Glutamatergic neuron (in vitro differentiated cells): Measurements from ENCODE around the gene FOLR2. TPM values are rescaled to one million over a fixed set of nuclear protein-coding genes. Genes with fewer than 3 reads are reported as not detected.
"Not testable (repeated sequence)": the region's sequence is repeated elsewhere in the genome, so short reads cannot be mapped to it uniquely, and the experiment has no call there.

Experiments used
- DNase-seq: peaks from one replicate; pipeline ENCODE4 v3.0.0; 2022
- H3K27ac Mint-ChIP-seq: one replicate; pipeline ENCODE4 v1.8.0; 2020; ENCODE audit warnings: mild to moderate bottlenecking, mixed read lengths, inconsistent platforms; ENCODE audit not compliant: unreplicated experiment
- H3K27me3 Mint-ChIP-seq: one replicate; pipeline ENCODE4 v1.8.0; 2020; ENCODE audit warnings: mild to moderate bottlenecking, moderate library complexity, mixed read lengths, inconsistent platforms; ENCODE audit not compliant: unreplicated experiment
- H3K36me3 Mint-ChIP-seq: one replicate; pipeline ENCODE4 v1.8.0; 2020; ENCODE audit warnings: mild to moderate bottlenecking, mixed read lengths, inconsistent platforms; ENCODE audit not compliant: unreplicated experiment
- H3K4me1 Mint-ChIP-seq: one replicate; pipeline ENCODE4 v1.8.0; 2020; ENCODE audit warnings: mild to moderate bottlenecking, low read depth, mixed read lengths, inconsistent platforms; ENCODE audit not compliant: unreplicated experiment
- H3K4me3 Mint-ChIP-seq: one replicate; pipeline ENCODE4 v1.8.0; 2020; ENCODE audit warnings: mild to moderate bottlenecking, mixed read lengths, inconsistent platforms; ENCODE audit not compliant: unreplicated experiment
- H3K9me3 Mint-ChIP-seq: one replicate; pipeline ENCODE4 v1.8.0; 2020; ENCODE audit warnings: mild to moderate bottlenecking, moderate library complexity, mixed read lengths, inconsistent platforms; ENCODE audit not compliant: unreplicated experiment
- total RNA-seq: library from RNA; stranded (reverse); fragmentation: NEBNext Ultra II Directional; extraction: Animal tissue kit (Norgen Biotek cat#: 25700); gene quantifications from one replicate; pipeline ENCODE4 v1.2.1, GENCODE V29; 2021; ENCODE audit not compliant: unreplicated experiment
- TF ChIP-seq, protein P1 (sequence below): fragments of 200-600 bp; sonication (generic); IDR thresholded peaks from one replicate; pipeline ENCODE4 v1.5.0; 2021; ENCODE audit not compliant: partially characterized antibody, unreplicated experiment

FOLR2 gene
- total RNA-seq, 1 donor from 2014 or later: not detected

DNA sequence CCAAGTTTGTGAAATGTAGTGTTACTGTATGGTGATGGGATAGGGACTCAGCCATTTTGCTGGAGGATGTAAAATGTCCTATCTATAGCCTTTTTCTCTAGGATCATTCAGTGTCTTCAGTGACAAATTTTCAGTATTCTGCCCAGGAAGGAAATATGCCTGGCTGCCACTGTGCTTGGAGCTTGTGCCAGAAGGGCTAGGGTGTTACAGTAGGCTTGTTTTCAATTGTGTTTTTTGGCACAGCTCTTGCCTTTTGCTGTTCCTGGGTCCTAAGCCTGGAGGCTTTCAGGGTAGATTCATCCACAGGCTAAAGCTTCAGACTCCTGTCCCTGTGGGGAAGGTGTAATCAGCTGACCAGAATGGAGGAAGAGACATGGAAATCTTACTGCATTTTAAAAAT is 49.4 kb downstream of the FOLR2 start:
- H3K4me3 Mint-ChIP-seq: no peak overlapping the region
- no peaks in the 10 kb centered on the region for H3K4me1 Mint-ChIP-seq
- DNase-seq: no peak
- no peaks in the 10 kb centered on the region for H3K27me3 Mint-ChIP-seq
- H3K27ac Mint-ChIP-seq: no peak overlapping the region
- no peaks in the 10 kb centered on the region for H3K9me3 Mint-ChIP-seq
- TF ChIP-seq, protein P1, sequence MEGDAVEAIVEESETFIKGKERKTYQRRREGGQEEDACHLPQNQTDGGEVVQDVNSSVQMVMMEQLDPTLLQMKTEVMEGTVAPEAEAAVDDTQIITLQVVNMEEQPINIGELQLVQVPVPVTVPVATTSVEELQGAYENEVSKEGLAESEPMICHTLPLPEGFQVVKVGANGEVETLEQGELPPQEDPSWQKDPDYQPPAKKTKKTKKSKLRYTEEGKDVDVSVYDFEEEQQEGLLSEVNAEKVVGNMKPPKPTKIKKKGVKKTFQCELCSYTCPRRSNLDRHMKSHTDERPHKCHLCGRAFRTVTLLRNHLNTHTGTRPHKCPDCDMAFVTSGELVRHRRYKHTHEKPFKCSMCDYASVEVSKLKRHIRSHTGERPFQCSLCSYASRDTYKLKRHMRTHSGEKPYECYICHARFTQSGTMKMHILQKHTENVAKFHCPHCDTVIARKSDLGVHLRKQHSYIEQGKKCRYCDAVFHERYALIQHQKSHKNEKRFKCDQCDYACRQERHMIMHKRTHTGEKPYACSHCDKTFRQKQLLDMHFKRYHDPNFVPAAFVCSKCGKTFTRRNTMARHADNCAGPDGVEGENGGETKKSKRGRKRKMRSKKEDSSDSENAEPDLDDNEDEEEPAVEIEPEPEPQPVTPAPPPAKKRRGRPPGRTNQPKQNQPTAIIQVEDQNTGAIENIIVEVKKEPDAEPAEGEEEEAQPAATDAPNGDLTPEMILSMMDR: no peak
- peaks cover 3% of the 10 kb centered on the region for H3K36me3 Mint-ChIP-seq

DNA sequence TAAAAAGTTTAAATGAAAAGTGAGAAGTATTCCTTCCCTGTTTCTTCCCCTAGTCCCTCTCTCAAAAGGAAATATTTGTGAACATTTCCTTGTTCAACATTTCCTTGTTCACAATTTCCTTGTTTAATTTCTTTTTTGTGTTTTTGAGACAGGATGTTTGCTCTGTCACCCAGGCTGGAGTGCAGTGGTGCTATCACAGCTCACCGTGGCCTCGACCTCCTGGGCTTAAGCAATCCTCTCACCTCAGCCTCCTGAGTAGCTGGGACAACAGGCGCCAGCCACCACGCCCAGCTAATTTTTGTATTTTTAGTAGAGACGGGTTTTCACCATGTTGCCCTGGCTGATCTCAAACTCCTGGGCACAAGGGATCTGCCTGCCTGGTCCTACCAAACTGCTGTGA is 50.4 kb downstream of the FOLR2 start:
- not testable (repeated sequence) for H3K9me3 Mint-ChIP-seq, H3K27ac Mint-ChIP-seq, H3K4me3 Mint-ChIP-seq, DNase-seq, H3K36me3 Mint-ChIP-seq, H3K27me3 Mint-ChIP-seq, H3K4me1 Mint-ChIP-seq

DNA sequence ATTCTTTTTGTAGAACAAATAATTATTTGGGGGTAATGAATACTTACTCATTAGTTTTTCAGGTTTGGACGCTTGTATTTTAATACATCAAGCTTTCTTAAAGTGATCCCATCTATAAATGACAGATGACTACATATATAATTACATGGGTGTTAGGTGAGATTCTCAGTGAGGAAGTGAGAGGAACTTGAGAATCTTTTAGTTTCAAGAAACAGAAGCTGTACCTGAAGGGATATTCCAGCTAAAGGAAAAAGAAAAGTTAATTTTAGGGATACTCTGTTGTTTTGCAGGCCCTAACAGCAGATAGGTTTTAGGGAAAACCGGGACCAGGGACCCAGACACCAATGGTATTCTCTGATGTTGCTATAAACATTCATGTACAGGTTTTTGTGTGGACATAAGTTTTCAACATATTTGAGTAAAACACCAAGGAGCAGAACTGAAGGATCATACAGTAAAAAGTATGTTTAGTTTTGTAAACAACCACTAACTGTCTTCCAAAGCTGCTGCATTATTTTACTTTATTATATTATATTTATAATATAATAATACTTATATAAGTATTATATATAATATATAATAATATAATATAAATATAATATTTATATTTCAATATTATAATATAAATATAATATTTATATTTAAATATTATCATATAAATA is 51.5 kb downstream of the FOLR2 start:
- H3K27me3 Mint-ChIP-seq: no peaks in the 10 kb centered on the region
- H3K4me1 Mint-ChIP-seq: no peaks in the 10 kb centered on the region
- H3K9me3 Mint-ChIP-seq: no peaks in the 10 kb centered on the region
- DNase-seq: no peak
- H3K36me3 Mint-ChIP-seq: peaks cover 3% of the 10 kb centered on the region
- TF ChIP-seq, protein P1: no peak
- H3K4me3 Mint-ChIP-seq: no peak overlapping the region
- no peak overlapping the region for H3K27ac Mint-ChIP-seq

Other genes with a start within 250 kb of the FOLR2 start
- gene IL18BP, start 217.9 kb upstream of the FOLR2 start, total RNA-seq: 13.1 TPM
- gene NUMA1, start 136.3 kb upstream of the FOLR2 start, total RNA-seq: 207 TPM
- 8.3 TPM for gene LRRC51, start 135.9 kb upstream of the FOLR2 start, total RNA-seq
- 68.3 TPM for gene LAMTOR1, start 113.5 kb upstream of the FOLR2 start, total RNA-seq
- gene TOMT, start 110.9 kb upstream of the FOLR2 start, total RNA-seq: not detected
- 31.9 TPM for gene ANAPC15, start 104.1 kb upstream of the FOLR2 start, total RNA-seq
- gene FOLR3, start 81.1 kb upstream of the FOLR2 start, total RNA-seq: not detected
- not detected for gene FOLR1, start 24.7 kb upstream of the FOLR2 start, total RNA-seq
- 62.8 TPM for gene INPPL1, start 8.0 kb downstream of the FOLR2 start, total RNA-seq
- gene PHOX2A, start 27.4 kb downstream of the FOLR2 start, total RNA-seq: 12.0 TPM
- 40.6 TPM for gene CLPB, start 217.7 kb downstream of the FOLR2 start, total RNA-seq